ENCODE data around the gene KCNJ6. TPM values are rescaled to one million over a fixed set of nuclear protein-coding genes. Genes with fewer than 3 reads are reported as not detected.
A peak's percentile ranks its signal among the peaks of the same experiment; 100 is the strongest.
"Not testable (repeated sequence)": the region's sequence is repeated elsewhere in the genome, so short reads cannot be mapped to it uniquely, and the experiment has no call there.

Gene KCNJ6
- total RNA-seq, 2 donors from 2014 or later, result 0.33 TPM; not detected in 1

DNA sequence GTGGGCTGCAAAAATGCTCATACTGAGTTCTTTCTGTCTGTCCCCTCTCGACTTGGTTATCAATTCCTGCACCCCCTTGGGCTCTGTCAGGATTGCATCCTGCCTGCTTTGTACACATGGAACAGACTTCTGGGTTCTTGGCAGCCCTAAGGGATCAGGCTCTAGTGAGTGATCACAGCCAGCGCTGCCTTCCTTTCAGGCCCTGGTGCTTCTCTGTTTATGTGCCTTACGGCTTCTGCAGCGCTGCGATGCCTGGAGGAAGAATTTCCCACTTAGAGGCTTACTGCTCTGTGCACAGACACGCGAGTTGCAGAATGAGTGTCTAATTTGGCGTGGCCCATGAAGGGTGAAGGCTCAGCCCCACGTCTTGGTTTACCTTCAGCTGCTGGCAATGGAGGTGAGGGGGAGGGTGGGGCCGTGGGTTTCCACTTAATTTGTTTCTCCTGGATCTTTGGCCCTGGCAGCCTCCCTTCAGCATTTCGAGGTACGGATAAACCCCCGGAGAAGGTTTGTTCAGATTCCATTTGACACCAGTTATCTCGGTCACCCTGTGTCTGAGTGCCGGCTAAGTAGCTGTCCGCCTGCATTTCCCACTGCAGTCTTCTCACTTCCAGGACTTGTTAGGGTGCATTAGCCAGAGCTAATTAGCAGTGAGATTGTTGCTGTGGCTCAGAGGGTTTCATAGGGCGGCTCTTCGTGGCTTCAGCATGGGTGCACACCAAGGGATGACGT is 322.4 kb downstream of the KCNJ6 start:
- H3K27me3 Mint-ChIP-seq (ENCODE audit: insufficient read depth), result no peaks in the 10 kb centered on the region
- no peak overlapping the region for H3K27ac Mint-ChIP-seq
- no peak overlapping the region for H3K4me3 Mint-ChIP-seq
- H3K9me3 Mint-ChIP-seq, result peaks cover 34% of the 10 kb centered on the region
- Histone ChIP-seq H3K27ac (ENCODE audit: low read depth, low read length) (no peak overlapping the region), H3K4me1 (ENCODE audit: control insufficient read depth, insufficient read depth, low read length) (peaks cover 10% of the 10 kb centered on the region), H3K9ac (ENCODE audit: extremely low read depth, low read length, poor library complexity, severe bottlenecking) (peak overlapping the region; percentile 90), H3K9me3 (ENCODE audit: control insufficient read depth, low read length) (peaks cover 32% of the 10 kb centered on the region), H3K4me3 (ENCODE audit: low read length) (no peak overlapping the region), H3K27me3 (ENCODE audit: control insufficient read depth, insufficient read depth, low read length, poor library complexity, severe bottlenecking) (no peaks in the 10 kb centered on the region), H3K36me3 (ENCODE audit: control insufficient read depth, insufficient read depth, low read length) (peaks cover 7% of the 10 kb centered on the region)
- TF ChIP-seq, protein P1, sequence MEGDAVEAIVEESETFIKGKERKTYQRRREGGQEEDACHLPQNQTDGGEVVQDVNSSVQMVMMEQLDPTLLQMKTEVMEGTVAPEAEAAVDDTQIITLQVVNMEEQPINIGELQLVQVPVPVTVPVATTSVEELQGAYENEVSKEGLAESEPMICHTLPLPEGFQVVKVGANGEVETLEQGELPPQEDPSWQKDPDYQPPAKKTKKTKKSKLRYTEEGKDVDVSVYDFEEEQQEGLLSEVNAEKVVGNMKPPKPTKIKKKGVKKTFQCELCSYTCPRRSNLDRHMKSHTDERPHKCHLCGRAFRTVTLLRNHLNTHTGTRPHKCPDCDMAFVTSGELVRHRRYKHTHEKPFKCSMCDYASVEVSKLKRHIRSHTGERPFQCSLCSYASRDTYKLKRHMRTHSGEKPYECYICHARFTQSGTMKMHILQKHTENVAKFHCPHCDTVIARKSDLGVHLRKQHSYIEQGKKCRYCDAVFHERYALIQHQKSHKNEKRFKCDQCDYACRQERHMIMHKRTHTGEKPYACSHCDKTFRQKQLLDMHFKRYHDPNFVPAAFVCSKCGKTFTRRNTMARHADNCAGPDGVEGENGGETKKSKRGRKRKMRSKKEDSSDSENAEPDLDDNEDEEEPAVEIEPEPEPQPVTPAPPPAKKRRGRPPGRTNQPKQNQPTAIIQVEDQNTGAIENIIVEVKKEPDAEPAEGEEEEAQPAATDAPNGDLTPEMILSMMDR (conservative IDR thresholded peaks at IDR 0.05), result no peak
- H3K4me1 Mint-ChIP-seq, result peaks cover 30% of the 10 kb centered on the region
- WGBS, 2 experiments (ENCODE audit: insufficient coverage in 1 of 2, insufficient read length in 1 of 2), result 80 to 86% methylated on average over 17 to 19 of the region's 19 CpGs
- peak; percentile 65 for DNase-seq
- H3K36me3 Mint-ChIP-seq (ENCODE audit: low read depth), result peaks cover 24% of the 10 kb centered on the region

DNA sequence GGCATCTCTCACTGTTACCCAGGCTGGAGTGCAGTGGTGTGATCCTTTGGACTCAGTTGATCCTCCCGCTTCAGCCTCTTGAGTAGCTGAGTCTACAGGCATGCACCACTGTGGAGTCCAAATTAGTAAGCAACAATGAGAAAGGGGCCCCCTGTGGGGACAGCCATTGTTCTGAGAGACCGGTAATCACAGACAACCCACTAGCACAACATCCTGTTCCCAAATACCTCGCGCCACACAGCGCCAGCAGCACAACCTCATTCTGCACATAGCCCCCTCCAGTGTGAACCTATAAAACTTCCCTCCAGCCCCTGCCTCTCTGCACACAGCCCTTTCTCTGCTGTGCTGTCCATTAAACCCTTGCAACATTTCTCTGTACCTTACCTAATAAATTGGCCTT is 323.2 kb downstream of the KCNJ6 start:
- Histone ChIP-seq H3K9ac (ENCODE audit: extremely low read depth, low read length, poor library complexity, severe bottlenecking) (peak overlapping the region; percentile 90), H3K4me3 (ENCODE audit: low read length) (peak overlapping the region; percentile 59), H3K9me3 (ENCODE audit: control insufficient read depth, low read length) (peaks cover 23% of the 10 kb centered on the region), H3K27me3 (ENCODE audit: control insufficient read depth, insufficient read depth, low read length, poor library complexity, severe bottlenecking) (no peaks in the 10 kb centered on the region), H3K4me1 (ENCODE audit: control insufficient read depth, insufficient read depth, low read length) (peaks cover 10% of the 10 kb centered on the region), H3K36me3 (ENCODE audit: control insufficient read depth, insufficient read depth, low read length) (peaks cover 14% of the 10 kb centered on the region), H3K27ac (ENCODE audit: low read depth, low read length) (peak overlapping the region; percentile 85)
- Mint-ChIP-seq H3K27me3 (ENCODE audit: insufficient read depth) (no peaks in the 10 kb centered on the region), H3K4me1 (peaks cover 30% of the 10 kb centered on the region), H3K9me3 (peaks cover 27% of the 10 kb centered on the region), H3K36me3 (ENCODE audit: low read depth) (peaks cover 17% of the 10 kb centered on the region), H3K27ac (no peak overlapping the region), H3K4me3 (no peak overlapping the region)
- peak; percentile 99 for DNase-seq
- 9% methylated on average over 5 of the region's 5 CpGs; no CpG with 5 or more reads in 1 of the 2 experiments for WGBS, 2 experiments (ENCODE audit: insufficient coverage in 1 of 2, insufficient read length in 1 of 2)
- TF ChIP-seq, protein P1 (conservative IDR thresholded peaks at IDR 0.05), result no peak

DNA sequence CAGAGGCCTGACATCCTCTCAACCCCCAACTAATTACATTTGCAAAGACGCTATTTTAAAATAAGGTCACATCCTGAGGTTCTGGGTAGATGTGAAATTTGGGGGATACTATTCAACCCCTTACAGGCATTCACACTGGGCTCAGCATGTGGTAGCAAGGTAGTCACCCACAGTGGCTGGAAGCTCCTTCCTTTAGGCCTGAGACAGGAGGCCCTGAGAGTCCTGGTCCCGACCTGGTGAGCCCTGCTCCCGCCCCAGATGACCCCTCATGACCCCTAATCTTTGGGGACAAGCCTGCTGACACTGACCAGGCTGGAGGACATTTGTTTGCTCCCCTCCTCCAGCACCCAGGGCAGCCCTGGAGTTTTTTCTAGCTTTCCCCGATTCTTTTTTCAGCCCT is 323.8 kb downstream of the KCNJ6 start:
- peak overlapping the region; percentile 85 for H3K27ac ChIP-seq (ENCODE audit: low read depth, low read length)
- 9% methylated on average over 3 of the region's 4 CpGs; no CpG with 5 or more reads in 1 of the 2 experiments for WGBS, 2 experiments (ENCODE audit: insufficient coverage in 1 of 2, insufficient read length in 1 of 2)
- H3K9me3 Mint-ChIP-seq, result peaks cover 22% of the 10 kb centered on the region
- peaks cover 11% of the 10 kb centered on the region for H3K36me3 Mint-ChIP-seq (ENCODE audit: low read depth)
- no peak overlapping the region for H3K4me3 Mint-ChIP-seq
- H3K9me3 ChIP-seq (ENCODE audit: control insufficient read depth, low read length), result peaks cover 18% of the 10 kb centered on the region
- H3K4me1 ChIP-seq (ENCODE audit: control insufficient read depth, insufficient read depth, low read length), result peaks cover 10% of the 10 kb centered on the region
- peaks cover 30% of the 10 kb centered on the region for H3K4me1 Mint-ChIP-seq
- peak; percentile 90 for DNase-seq
- TF ChIP-seq, protein P1 (conservative IDR thresholded peaks at IDR 0.05), result no peak
- H3K36me3 ChIP-seq (ENCODE audit: control insufficient read depth, insufficient read depth, low read length), result peaks cover 19% of the 10 kb centered on the region
- H3K27ac Mint-ChIP-seq, result no peak overlapping the region
- no peaks in the 10 kb centered on the region for H3K27me3 Mint-ChIP-seq (ENCODE audit: insufficient read depth)
- peak overlapping the region; percentile 59 for H3K4me3 ChIP-seq (ENCODE audit: low read length)
- H3K9ac ChIP-seq (ENCODE audit: extremely low read depth, low read length, poor library complexity, severe bottlenecking), result peak overlapping the region; percentile 90
- no peaks in the 10 kb centered on the region for H3K27me3 ChIP-seq (ENCODE audit: control insufficient read depth, insufficient read depth, low read length, poor library complexity, severe bottlenecking)

GRCh38 chr21:37591994-37592393 is 324.3 kb downstream of the KCNJ6 start:
- H3K27ac ChIP-seq (ENCODE audit: low read depth, low read length); H3K4me3 Mint-ChIP-seq; H3K36me3 Mint-ChIP-seq (ENCODE audit: low read depth); H3K27ac Mint-ChIP-seq; H3K27me3 ChIP-seq (ENCODE audit: control insufficient read depth, insufficient read depth, low read length, poor library complexity, severe bottlenecking); H3K27me3 Mint-ChIP-seq (ENCODE audit: insufficient read depth): not testable (repeated sequence)
- Histone ChIP-seq H3K9ac (ENCODE audit: extremely low read depth, low read length, poor library complexity, severe bottlenecking) (peak overlapping the region; percentile 90), H3K9me3 (ENCODE audit: control insufficient read depth, low read length) (peaks cover 13% of the 10 kb centered on the region), H3K36me3 (ENCODE audit: control insufficient read depth, insufficient read depth, low read length) (peaks cover 24% of the 10 kb centered on the region), H3K4me3 (ENCODE audit: low read length) (peak overlapping the region; percentile 89), H3K4me1 (ENCODE audit: control insufficient read depth, insufficient read depth, low read length) (peaks cover 10% of the 10 kb centered on the region)
- peaks cover 17% of the 10 kb centered on the region for H3K9me3 Mint-ChIP-seq
- 17% methylated on average over 12 of the region's 12 CpGs; no CpG with 5 or more reads in 1 of the 2 experiments for WGBS, 2 experiments (ENCODE audit: insufficient coverage in 1 of 2, insufficient read length in 1 of 2)
- DNase-seq, result peak; percentile 86
- peaks cover 30% of the 10 kb centered on the region for H3K4me1 Mint-ChIP-seq

DNA sequence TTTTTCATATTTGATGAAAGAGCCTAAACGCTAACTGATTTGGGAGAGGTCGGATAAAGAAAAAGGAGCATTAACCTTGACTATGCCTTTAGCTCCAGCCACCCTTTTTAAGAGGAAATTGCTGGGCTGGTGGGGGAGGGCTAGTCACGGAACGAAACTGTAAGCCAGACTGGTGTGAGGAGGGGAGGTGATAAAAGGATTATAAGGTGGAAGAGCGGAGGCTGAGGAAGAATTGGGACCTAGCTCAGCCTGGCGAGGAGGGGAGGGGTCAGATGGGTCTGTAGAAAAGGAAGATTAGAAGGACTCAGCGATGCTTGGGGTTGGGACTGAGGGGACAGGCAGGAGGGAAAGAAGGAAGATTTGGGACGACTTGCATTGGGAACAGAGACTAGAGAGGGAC is 325.4 kb downstream of the KCNJ6 start:
- peak; percentile 71 for DNase-seq
- 10 to 16% methylated on average over 4 to 8 of the region's 8 CpGs for WGBS, 2 experiments (ENCODE audit: insufficient coverage in 1 of 2, insufficient read length in 1 of 2)
- Histone ChIP-seq H3K9ac (ENCODE audit: extremely low read depth, low read length, poor library complexity, severe bottlenecking) (peak overlapping the region; percentile 90), H3K4me1 (ENCODE audit: control insufficient read depth, insufficient read depth, low read length) (peaks cover 10% of the 10 kb centered on the region), H3K36me3 (ENCODE audit: control insufficient read depth, insufficient read depth, low read length) (peaks cover 27% of the 10 kb centered on the region), H3K4me3 (ENCODE audit: low read length) (peak overlapping the region; percentile 89)
- H3K4me3 Mint-ChIP-seq; H3K27ac ChIP-seq (ENCODE audit: low read depth, low read length); H3K27ac Mint-ChIP-seq; H3K36me3 Mint-ChIP-seq (ENCODE audit: low read depth); H3K27me3 ChIP-seq (ENCODE audit: control insufficient read depth, insufficient read depth, low read length, poor library complexity, severe bottlenecking); H3K9me3 Mint-ChIP-seq; H3K9me3 ChIP-seq (ENCODE audit: control insufficient read depth, low read length); H3K27me3 Mint-ChIP-seq (ENCODE audit: insufficient read depth): not testable (repeated sequence)
- H3K4me1 Mint-ChIP-seq, result peaks cover 30% of the 10 kb centered on the region
